Retinal pigment epithelial cell (primary cell): ENCODE results near the gene ITPKB.
"Not testable (repeated sequence)": the region's sequence is repeated elsewhere in the genome, so short reads cannot be mapped to it uniquely, and the experiment has no call there.

Experiments used
- DNase-seq: peaks from one replicate; pipeline ENCODE4 v3.0.0-alpha.2; 2010; ENCODE audit warnings: low read depth
- H3K4me3 ChIP-seq: 2 replicates; pipeline ENCODE4 v1.5.1; 2011; ENCODE audit warnings: mild to moderate bottlenecking, low read length, control low read depth, moderate library complexity
- TF ChIP-seq, protein P1 (sequence below): conservative IDR thresholded peaks from 2 replicates; pipeline ENCODE4 v1.5.1; 2011; ENCODE audit warnings: low read depth, low read length, control low read depth, inconsistent platforms

The ITPKB gene

DNA sequence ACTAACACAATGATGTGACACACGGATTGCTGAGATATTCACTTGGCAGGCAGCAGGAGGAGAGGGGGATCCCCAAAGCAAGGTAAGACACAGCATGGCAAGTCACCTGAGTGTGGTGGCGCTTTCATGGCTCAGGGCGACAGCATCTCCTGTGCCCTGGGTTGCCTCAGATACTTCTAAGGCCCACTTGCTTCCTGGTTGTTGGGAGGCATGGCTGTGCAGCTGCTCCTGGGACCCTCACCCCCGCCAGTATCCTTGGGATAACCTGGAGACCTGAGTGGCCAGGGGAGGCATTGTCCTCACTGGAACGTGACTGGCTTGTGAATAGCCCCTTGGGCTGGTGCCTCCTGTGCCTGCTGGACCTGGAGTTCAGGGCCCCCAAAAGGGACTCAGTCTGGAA, 120.7 kb downstream of the ITPKB start:
- TF ChIP-seq, protein P1, sequence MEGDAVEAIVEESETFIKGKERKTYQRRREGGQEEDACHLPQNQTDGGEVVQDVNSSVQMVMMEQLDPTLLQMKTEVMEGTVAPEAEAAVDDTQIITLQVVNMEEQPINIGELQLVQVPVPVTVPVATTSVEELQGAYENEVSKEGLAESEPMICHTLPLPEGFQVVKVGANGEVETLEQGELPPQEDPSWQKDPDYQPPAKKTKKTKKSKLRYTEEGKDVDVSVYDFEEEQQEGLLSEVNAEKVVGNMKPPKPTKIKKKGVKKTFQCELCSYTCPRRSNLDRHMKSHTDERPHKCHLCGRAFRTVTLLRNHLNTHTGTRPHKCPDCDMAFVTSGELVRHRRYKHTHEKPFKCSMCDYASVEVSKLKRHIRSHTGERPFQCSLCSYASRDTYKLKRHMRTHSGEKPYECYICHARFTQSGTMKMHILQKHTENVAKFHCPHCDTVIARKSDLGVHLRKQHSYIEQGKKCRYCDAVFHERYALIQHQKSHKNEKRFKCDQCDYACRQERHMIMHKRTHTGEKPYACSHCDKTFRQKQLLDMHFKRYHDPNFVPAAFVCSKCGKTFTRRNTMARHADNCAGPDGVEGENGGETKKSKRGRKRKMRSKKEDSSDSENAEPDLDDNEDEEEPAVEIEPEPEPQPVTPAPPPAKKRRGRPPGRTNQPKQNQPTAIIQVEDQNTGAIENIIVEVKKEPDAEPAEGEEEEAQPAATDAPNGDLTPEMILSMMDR: no peak
- DNase-seq: no peak
- no peak overlapping the region for H3K4me3 ChIP-seq

DNA sequence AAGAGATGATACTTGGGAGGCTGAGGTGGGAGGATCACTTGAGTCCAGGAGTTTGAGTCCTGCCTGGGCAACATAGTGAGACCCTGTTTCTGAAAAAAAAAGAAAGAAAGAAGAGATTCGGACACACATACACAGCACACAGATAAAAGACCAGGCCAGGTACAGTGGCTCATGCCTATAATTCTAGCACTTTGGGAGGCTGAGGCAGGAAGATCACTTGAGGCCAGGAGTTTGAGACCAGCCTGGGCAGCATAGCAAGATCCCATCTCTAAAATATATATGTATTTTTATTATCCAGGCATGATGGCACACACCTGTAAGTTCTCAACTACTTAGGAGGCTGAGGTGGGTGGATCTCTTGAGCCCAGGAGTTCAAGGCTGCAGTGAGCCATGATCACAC, 121.4 kb downstream of the ITPKB start:
- not testable (repeated sequence) for H3K4me3 ChIP-seq, DNase-seq

DNA sequence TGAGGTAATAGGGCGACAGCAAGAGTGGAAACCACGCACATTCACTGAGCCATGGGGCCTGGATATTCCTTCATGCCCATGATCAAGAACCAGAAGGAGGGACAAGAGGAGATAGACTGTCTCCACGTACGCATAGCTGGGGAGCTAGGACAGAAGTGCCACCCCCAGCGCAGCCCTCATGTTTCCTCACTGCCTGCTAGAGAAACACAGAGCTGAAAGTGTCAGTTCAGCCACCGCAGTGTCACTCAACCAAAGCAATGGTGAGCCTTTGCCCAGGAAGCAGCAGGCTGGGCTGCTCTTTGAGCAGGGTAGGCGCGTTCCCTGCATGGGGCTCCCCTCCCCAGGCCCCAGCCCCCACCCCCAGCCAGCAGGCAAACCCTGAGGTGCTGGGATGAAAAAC, 122.0 kb downstream of the ITPKB start:
- H3K4me3 ChIP-seq: no peak overlapping the region

DNA sequence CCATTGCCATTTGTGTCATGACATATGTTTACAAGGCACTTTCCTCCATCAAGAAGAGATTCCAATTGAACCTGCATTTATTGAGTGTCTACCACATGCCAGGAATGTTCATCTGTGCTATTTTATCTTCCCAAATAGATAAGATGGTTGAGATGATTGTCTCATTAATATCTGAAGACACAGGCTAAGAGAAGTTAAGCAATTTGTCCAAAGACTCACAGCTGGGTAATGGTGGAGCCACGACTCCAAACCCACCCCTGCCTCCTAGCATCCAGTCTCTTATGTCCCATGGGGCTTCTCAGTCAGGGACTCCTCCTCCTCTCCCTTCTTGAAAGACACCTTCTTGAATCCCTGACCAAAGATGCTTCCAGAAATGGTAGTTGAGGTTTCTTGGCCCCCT, 122.4 kb downstream of the ITPKB start:
- TF ChIP-seq, protein P1: no peak
- DNase-seq: no peak
- no peak overlapping the region for H3K4me3 ChIP-seq

More for the DNA sequence above, 122.0 kb downstream of the ITPKB start:
- DNase-seq: no peak
- TF ChIP-seq, protein P1: no peak

DNA sequence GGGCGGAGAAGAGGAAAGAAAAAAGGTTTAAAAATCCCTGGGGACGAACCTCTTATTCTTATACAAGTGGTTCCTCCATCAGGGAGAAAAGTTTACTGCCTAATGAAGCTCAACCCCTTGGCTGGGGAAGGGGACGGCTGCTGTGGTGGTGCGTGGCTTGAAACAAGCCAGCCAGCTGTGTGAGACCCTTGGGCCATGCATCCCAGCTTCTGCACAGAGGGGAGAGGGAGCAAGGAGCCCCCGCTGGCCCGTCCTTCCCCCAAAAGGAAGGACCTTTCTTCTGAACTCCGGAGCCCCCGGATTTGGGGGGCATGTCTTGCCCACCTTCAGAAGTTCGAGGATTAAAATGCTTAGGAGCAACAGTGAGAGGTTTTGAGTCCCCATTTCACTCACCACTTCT, 123.2 kb downstream of the ITPKB start:
- TF ChIP-seq, protein P1: no peak
- no peak for DNase-seq
- H3K4me3 ChIP-seq: no peak overlapping the region

DNA sequence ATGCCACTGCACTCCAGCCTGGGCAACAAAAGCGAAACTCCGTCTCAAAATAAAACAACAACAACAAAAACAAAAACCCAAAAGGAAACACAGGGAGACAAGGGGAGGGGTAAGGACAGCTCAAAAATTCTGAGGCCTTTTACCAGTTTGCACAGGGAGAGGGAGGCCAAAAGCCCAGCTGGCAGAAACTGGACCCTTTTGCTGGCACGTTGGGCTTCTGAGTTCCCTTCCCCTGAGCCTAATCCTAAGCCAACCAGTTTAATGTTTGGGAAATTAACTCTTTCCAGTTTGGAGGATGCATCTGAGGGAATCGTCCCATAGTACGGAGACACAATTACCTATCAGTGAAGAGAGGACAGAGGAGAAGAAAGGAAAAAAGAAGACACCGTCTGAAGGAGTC, 127.1 kb downstream of the ITPKB start:
- not testable (repeated sequence) for DNase-seq, H3K4me3 ChIP-seq

DNA sequence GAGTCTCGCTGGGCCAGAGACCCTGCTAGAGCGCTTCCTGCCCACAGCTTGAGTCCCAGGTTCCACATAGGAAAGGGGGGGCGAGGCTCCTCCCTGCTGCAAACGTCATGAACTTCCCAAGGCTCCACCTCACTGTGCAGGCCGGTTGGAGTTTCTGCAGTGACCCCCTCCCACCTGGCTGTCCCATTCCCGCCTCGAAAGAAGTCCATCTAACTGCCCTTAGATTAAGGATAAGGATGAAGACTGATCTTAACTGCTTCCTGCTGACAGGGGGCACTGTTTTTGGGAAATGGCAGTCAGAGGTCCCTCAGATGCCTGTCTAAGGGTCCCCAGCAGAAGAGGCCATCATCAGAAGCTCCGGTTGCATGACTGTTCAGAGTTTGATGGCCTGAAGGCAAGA, 127.8 kb downstream of the ITPKB start:
- H3K4me3 ChIP-seq: no peak overlapping the region
- no peak for DNase-seq
- TF ChIP-seq, protein P1: peak; percentile 15

DNA sequence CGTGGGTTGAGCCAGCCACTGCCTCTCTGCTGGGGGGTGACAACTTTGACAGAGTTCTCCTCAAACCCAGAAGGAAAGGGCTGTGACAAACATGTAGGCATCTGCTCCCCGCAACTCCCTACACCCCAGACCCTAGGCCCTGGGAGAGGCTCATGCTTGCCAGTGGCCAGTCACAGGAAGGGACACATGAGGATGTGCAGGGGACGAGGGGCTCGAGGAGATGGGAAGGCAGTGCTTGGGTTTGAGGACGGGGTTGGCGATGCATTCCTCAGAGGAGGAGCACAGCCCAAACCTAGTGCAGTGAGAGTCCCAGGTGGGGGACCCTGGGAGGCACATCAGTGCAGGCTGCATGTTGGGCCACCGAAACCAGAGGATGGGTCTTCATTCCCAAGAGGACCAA, 128.4 kb downstream of the ITPKB start:
- no peak for DNase-seq
- TF ChIP-seq, protein P1: no peak
- H3K4me3 ChIP-seq: no peak overlapping the region
